SW480 (cell line): ENCODE results near the gene SH3BGRL.
"Not testable (repeated sequence)": the region's sequence is repeated elsewhere in the genome, so short reads cannot be mapped to it uniquely, and the experiment has no call there.

Source experiments
- DNase-seq: peaks from one replicate; pipeline ENCODE4 v3.0.0-alpha.2; 2016; ENCODE audit warnings: low spot score

Gene SH3BGRL

DNA sequence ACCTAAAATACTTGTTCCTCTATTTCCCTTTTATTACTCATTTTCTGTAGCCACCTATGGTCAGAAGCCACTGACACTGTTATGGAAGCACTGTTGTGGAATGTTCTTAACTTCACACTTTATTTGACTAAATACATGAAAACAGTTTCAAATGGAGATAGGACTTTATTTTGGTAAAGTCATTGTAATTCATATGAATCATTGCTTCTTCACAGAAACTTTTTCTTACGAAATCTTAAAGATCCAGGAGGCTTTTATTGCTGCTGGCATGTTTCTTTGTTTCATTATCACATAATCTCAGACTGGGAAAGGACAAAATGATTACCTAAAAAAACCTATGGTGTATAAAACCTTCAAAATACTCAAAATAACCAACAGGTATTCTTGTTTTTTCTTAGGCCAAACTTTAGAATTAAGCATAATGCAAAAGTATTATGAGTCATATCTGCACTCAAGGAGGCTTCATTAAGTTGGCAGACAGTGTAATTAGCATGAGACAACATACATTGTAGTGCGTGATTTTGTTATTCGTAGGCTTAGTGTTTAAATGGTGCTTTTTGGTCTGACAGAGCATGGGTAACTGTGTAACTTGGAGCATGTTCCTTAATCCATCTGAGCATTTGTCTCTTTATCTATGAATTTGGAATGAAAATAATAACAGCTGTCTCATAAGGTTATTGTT is 58.0 kb downstream of the SH3BGRL start:
- DNase-seq = no peak

DNA sequence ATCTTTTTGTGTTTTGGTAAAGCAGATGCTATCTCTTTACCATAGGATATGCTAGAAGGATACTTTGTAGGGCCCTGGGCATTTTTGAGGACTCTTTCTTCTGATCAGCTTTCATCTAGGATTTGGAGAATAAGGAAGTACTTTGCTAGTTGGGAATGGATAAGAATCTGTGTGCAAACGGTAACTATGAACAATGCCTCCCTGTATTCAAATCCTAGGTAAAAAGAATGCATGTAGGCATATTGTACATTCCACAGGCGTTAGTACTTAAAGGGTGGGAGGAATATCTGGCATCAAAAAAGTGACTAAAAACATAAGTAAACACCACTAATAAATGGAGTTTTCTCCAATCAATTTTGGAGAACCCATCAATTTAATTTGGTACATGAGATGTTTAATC is 59.7 kb downstream of the SH3BGRL start:
- no peak for DNase-seq

- DNase-seq = no peak
Observed at GRCh38 chrX:81263059-81263458, 61.2 kb downstream of the SH3BGRL start.

GRCh38 chrX:81278616-81279015 is 76.7 kb downstream of the SH3BGRL start:
- no peak for DNase-seq

DNA sequence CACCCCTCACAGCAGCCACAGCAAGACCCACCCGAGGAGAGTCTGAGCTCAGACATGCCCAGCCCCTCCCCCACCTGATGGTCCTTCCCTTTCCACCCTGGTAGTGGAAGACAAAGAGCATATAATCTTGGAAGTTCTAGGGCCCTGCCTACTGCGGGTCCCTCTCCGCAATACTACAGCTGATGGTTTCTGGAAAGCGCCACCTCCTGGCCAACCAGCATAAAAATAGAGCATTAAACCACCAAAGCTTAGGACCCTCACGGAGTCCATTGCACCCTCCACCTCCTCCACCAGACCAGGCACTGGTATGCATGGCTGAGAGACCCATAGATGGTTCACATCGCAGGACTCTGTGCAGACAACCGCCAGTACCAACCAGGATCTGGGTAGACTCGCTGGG is 78.2 kb downstream of the SH3BGRL start:
- no peak for DNase-seq

DNA sequence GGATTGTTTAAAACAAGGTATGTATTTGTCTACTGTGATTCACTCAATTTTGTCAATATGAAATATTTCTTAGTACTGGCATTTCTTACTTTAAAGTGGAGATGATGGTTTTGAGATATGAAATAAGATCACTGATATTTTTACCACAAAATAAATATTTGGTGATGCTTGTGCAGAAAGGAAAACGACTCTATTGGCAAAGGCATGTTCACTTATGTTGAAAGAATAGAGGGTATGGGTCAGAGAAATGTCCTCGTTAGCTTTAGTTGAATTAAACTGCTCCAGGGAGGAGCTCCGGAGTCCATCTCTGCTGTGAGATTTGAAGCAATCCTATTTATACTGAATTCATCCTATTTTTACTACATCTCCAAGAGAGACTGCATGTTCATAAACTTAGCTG is 84.2 kb downstream of the SH3BGRL start:
- DNase-seq = no peak

- DNase-seq = no peak
Observed at GRCh38 chrX:81286608-81287007, 84.7 kb downstream of the SH3BGRL start.

- DNase-seq = no peak
Observed at GRCh38 chrX:81291996-81292395, 90.1 kb downstream of the SH3BGRL start.

- no peak for DNase-seq
Observed at GRCh38 chrX:81294101-81294500, 92.2 kb downstream of the SH3BGRL start.

- no peak for DNase-seq
Observed at GRCh38 chrX:81301877-81302276, 100.0 kb downstream of the SH3BGRL start.

DNA sequence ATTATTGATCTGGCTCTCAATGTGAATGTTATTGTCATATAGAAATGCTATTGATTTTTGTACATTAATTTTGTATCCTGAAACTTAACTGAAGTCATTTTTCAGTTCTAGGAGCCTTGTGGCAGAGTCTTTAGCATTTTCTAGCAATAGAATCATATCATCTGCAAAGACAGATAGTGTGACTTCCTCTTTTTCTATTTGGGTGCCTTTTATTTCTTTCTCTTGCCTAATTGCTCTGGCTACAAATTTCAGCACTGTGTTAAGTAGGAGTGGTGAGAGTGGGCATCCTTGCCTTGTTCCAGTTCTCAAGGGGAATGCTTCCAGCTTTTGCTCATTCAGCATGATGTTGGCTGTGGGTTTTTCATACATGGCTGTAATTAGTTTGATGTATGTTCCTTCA is 102.7 kb downstream of the SH3BGRL start:
- DNase-seq = no peak

DNA sequence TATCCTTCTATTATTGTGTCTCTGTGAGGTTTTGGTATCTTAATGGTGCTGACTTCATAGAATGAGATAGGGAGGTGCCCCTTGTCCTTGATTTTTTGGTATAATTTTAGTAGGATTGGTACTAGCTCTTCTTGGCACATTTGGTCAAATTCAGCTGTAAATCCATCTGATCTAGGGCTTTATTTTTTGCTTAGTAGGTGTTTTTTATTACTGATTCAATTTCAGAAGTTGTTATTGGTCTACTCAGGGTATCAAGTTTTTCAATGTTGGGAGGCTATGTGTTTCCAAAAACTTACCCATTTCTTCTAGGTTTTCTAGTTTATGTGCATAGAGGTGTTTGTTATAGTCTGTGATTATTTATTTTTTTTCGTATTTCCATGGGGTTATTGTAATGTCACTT is 103.3 kb downstream of the SH3BGRL start:
- DNase-seq = no peak

GRCh38 chrX:81308086-81308829 is 106.4 kb downstream of the SH3BGRL start:
- DNase-seq = no peak

GRCh38 chrX:81316163-81316562 is 114.3 kb downstream of the SH3BGRL start:
- no peak for DNase-seq

GRCh38 chrX:81331653-81332052 is 129.8 kb downstream of the SH3BGRL start:
- DNase-seq = not testable (repeated sequence)

DNA sequence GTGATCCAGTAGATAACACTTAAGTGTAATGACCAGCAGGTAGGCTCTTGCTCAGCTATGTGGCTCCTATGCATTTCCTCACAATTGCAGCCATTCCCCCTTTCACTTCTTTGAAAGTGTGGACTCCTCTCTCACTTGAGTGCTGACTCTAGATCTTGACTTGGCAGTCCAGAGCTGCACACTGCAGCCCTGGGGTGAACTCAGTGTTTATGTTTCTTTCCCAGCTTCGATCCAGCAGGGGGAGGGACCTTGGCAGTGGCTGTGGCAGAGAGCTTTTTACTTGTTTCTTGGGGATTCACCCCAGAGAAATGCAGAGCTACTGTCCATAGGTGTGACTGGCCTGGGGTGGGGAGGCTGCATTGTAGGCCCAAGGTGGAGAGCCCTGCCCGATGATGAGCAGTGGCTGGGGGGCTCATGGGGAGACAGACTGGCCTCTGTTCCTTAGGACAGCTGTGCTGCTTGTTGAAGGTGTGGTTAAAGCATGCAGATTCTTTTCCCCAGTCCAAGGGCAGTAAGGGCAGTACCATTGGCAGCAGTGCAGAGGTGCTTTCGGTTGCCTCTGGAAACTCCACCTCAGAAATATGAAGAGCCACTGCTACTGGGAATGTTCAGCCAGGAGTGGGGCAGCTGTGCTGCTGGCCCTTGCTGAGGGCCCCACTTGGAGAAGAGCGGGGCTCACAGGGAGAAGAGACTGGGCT is 134.7 kb downstream of the SH3BGRL start:
- no peak for DNase-seq

DNA sequence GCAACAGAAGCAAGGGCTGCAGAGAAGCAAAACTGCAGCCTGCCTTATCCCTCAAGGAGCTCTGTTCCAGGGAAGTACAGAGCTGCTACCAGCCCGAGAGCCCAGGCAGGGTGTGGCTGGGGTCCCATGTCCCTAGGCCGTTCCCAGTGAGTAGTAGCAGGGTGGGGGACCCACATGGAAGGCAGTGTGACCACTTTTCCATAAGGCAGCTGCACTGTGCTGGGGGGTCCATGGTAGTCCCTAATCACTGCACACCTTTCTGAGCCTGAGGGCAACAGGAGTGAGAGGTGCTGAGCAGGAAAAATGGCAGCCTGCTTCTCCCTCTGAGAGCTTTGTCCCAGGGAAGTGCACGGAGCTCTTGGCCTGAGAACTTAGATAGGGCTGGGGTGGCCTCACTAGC is 135.9 kb downstream of the SH3BGRL start:
- no peak for DNase-seq

- DNase-seq = no peak
Observed at GRCh38 chrX:81338924-81339323, 137.0 kb downstream of the SH3BGRL start.

DNA sequence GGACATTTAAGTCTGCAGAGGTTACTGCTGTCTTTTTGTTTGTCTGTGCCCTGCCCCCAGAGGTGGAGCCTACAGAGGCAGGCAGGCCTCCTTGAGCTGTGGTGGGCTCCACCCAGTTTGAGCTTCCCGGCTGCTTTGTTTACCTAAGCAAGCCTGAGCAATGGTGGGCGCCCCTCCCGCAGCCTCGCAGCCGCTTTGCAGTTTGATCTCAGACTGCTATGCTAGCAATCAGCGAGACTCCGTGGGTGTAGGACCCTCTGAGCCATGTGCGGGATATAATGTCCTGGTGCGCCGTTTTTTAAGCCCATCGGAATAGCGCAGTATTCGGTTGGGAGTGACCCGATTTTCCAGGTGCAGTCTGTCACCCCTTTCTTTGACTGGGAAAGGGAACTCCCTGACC is 143.4 kb downstream of the SH3BGRL start:
- not testable (repeated sequence) for DNase-seq
